GM12891 (cell line): ENCODE data around the gene PDGFB.

ENCODE experiments used
- POLR2A ChIP-seq: IDR thresholded peaks from 2 replicates; pipeline ENCODE4 v1.6.1; 2011; ENCODE audit warnings: low read depth, low read length, control low read depth
- POLR2AphosphoS5 ChIP-seq: IDR thresholded peaks from 2 replicates; pipeline ENCODE4 v1.6.1; 2011; ENCODE audit warnings: low read depth, low read length, control low read depth
- TAF1 ChIP-seq: IDR thresholded peaks from 2 replicates; pipeline ENCODE4 v1.6.1; 2011; ENCODE audit warnings: low read depth, low read length, control low read depth

DNA sequence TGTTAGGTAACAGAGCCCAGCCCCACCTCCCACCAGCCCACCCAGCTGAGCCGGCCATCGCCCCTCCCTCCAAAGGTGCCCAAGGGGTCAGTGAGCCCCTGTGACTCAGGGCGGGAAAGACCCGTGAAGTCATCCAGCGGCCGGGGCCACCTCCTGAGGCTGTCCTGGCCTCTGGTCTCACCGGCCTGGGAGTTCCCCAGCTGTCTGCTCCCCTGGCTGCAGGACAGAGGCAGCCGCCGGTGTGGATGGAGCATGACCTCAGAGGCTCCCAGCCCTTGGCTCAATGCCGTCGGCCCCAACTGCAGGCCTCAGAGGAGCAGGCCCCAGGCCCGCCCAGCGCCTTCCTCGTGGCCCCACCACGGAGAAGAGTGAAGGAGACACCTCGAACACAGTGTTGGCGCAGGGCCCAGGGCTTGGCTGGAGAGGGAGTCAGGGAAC is 46.0 kb upstream of the PDGFB start:
- TF ChIP-seq POLR2AphosphoS5 (no peak), TAF1 (no peak), POLR2A (no peak)
